ENCODE measurements around the gene HSF5.

Gene HSF5

DNA sequence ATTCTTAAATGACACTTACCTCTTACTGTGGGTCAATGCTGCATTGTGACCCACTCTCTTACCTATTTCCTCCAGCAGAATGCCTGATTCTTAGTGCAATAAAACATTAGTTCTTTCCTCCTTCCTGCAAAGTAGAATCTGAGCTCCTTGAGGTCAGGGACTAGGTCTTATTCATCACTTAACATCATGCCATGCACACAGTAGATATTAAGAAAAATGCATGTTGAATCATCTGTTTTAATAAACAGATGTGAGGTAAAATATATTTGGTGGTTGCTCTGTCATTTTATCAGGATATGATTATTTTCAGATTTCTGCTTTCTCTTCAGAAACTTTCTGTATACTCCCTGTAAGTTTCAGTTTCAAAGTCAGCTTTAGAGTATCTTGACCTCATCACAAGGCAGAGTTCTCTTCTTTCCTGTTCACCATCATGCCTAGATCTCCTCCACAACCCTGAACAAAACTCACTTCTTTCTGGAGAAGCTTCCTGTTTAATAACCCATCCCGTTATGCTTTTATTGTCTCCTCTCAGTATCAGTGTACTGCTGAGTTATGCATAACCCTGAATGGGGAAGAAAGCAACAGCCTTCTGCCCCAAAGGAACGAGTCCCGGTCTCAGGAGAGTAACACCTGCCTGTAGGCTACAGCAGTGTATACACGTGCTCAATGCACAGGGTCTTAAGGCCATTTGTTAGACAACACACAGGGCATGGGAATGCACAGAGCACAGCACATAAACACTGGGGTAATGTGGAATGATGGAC lies 105.9 kb downstream of the HSF5 start:
- Histone ChIP-seq H3K27ac (no peak overlapping the region), H3K4me3 (no peak overlapping the region)
- no peak for DNase-seq (ENCODE audit: low spot score)
- TF ChIP-seq, protein P1, sequence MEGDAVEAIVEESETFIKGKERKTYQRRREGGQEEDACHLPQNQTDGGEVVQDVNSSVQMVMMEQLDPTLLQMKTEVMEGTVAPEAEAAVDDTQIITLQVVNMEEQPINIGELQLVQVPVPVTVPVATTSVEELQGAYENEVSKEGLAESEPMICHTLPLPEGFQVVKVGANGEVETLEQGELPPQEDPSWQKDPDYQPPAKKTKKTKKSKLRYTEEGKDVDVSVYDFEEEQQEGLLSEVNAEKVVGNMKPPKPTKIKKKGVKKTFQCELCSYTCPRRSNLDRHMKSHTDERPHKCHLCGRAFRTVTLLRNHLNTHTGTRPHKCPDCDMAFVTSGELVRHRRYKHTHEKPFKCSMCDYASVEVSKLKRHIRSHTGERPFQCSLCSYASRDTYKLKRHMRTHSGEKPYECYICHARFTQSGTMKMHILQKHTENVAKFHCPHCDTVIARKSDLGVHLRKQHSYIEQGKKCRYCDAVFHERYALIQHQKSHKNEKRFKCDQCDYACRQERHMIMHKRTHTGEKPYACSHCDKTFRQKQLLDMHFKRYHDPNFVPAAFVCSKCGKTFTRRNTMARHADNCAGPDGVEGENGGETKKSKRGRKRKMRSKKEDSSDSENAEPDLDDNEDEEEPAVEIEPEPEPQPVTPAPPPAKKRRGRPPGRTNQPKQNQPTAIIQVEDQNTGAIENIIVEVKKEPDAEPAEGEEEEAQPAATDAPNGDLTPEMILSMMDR (IDR thresholded peaks at IDR 0.05) = no peak

DNA sequence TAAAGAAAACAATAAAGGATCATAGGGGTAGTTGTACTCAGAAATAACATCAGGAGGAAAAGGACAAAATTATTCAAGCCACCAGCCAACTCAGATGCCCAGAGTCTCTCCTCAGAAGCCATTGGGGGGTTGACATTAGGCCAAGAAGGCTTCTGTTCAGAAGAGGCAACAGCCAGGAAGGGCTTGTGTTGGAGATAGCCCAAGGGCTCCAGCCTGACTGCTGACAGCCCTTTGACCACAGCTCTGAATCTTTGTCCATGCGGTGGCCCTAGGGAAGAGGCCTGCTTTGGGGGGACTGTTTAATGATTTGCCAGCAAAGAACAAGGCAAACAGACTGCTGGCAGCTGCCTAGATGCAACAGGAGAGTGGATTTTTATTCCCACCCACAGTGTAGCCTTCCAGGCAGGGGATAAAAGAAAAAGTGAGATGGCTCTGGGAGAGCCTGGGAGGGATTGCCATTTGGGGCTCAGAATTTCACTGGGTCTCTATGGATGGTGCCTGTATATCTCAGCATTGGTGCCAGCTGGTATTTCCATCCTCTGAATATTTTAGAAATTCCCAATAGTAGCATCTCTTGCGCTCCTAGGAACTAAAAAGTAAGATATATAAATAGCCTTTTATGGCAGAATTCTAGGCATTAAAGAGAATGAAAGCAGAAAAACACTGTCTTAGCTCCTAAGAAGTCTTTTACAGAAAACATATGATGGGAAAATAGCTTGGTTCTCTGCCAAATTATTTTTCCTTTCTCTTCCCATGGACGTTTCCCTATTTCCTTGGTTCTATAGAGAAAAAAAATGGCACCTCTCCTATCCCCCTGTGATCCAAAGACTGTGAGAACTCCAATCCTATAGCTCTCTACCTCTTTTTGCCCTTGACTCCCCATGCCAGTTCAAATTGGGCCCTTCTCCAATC lies 106.8 kb downstream of the HSF5 start:
- Histone ChIP-seq H3K4me3 (no peak overlapping the region), H3K27ac (no peak overlapping the region)
- DNase-seq (ENCODE audit: low spot score) = no peak
- TF ChIP-seq, protein P1 (IDR thresholded peaks at IDR 0.05) = no peak

DNA sequence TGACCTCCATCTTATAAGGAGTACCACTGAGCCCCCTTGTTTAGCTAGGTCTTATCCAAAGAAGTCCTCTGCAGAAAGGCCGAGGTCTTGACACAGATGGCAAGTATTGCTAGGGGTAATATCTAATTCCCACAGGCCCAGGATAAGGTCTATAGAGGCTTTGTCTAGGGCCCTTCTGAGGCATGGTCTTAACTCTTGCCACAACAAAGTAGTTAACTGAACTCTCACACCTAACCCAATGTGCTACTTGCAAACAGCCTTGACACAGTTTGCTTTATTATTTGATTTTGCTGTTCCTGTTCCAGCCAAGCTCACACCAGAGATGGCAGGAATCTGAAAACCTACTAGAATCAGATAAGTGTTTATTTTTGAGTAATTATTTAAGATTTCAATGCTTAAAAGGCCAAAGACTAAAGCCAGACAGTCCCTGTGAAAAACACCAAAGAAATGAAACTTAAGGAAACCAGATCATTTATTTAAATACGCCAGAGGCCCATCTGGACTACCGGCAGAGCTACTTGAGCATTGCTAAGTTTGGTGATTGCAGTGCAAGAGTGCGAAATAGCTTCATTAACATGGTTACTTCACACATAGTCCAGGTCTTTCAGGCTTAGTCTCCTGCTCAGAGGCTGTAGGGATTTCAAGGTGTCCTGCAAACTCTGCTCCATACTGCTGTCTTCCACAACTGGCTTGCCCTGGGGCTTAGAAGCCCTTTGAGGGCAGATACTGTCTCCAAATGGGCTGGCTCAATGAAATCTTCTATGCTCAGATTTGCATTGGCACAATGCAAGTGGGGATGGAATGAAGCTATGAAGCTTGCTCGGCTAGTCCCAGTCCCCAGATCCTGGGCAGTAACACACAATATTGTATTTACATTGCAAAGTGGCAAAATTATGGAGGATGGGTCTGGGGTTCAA lies 107.7 kb downstream of the HSF5 start:
- TF ChIP-seq, protein P1 (IDR thresholded peaks at IDR 0.05) = no peak
- no peak for DNase-seq (ENCODE audit: low spot score)
- H3K27ac ChIP-seq = no peak overlapping the region
- H3K4me3 ChIP-seq = no peak overlapping the region

DNA sequence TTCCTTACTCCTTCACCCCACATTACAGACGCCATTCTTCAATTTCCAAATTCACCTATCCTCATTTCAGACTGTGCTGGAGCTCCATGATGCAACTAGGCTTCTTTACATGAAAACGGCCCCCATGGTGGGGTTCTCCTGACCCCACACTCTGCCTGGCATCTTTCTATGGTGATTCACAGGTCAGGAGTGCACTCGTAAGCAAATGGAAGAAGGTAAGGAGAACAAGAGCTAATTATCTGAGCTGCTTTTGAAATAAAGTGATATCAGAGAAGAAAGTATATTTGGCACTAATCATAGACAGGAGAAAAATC lies 108.7 kb downstream of the HSF5 start:
- Histone ChIP-seq H3K4me3 (no peak overlapping the region), H3K27ac (no peak overlapping the region)
- DNase-seq (ENCODE audit: low spot score) = no peak
- TF ChIP-seq, protein P1 (IDR thresholded peaks at IDR 0.05) = no peak

DNA sequence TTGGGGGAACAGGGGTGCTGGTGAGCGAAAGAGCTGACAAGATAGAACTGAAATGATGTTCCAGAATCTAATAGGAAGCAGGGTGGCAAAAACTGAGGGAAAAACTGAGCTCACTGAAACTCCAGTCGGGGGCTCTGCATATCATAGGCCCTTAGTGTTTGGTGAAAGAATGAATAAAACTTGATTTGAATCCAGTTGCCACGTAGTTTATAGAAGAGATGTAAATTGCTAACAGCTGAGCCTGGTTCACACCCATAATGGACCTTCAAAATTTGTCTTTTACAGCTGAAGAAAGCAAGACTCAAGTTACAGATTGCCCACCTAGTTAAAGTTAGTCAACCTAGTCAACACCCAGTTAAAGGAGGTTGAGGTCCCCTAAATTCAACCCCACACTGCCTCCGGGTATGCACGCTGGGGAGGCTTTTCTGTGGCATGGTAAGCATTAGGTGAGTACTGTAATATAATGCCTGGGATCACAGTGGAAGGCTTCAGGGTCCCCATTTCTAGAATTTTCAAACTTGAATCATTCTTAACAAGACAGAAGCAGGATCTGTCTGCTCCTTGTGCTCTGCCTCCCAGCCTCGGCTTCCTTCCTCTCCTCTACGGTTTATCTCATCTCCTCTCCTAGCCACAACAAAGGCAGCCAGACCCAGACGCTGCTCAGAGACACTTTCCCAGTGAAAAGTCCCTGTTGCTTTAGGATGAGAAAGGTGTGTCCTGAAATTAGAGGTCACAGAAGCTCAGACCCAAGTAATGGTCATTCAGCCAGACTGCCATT lies 109.3 kb downstream of the HSF5 start:
- no peak overlapping the region for H3K27ac ChIP-seq

DNA sequence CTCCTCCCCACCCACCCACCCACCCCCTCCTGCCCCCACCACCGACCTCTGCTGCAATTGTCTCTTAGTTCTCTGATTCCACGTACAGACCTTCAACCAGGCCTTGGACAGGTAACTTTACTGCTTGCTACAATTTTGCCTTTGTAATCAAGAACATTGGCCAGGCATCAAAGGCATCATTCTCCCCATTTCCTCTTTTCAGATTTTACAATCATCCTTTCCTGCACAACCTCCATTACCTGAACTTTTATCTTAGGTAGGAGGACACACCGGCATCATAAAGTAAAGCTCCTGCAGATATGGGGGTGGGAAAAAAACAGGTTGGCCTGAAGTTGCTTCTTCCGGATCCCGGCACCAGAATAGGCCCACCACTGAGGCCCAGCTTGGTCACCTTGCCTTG lies 110.5 kb downstream of the HSF5 start:
- Histone ChIP-seq H3K4me3 (no peak overlapping the region), H3K27ac (no peak overlapping the region)
- no peak for DNase-seq (ENCODE audit: low spot score)
- TF ChIP-seq, protein P1 (IDR thresholded peaks at IDR 0.05) = no peak

More for the DNA sequence above, 109.3 kb downstream of the HSF5 start:
- no peak for DNase-seq (ENCODE audit: low spot score)
- no peak overlapping the region for H3K4me3 ChIP-seq
- TF ChIP-seq, protein P1 (IDR thresholded peaks at IDR 0.05) = no peak
